ENCODE data around the gene ZNF292. TPM values are rescaled to one million over a fixed set of nuclear protein-coding genes. Genes with fewer than 3 reads are reported as not detected.
"Not testable (repeated sequence)": the region's sequence is repeated elsewhere in the genome, so short reads cannot be mapped to it uniquely, and the experiment has no call there.

The ZNF292 gene
- total and polyA plus RNA-seq, 2 donors (not counting 1 experiment from before 2014, with no cell fraction given): 10.1 to 84.1 TPM

GRCh38 chr6:87197547-87197946 is 42.2 kb downstream of the ZNF292 start:
- 80% methylated on average over 1 of the region's 3 CpGs for WGBS (ENCODE audit: insufficient coverage)
- no peak overlapping the region for H2AFZ ChIP-seq (ENCODE audit: insufficient read depth, low read depth, low read length, poor library complexity, severe bottlenecking)
- peaks cover 55% of the 10 kb centered on the region for H3K4me1 Mint-ChIP-seq
- H3K27me3 ChIP-seq (replicated peaks in 1 of 4; ENCODE audit: control extremely low read depth in 1 of 4, control insufficient read depth in 3 of 4, insufficient read depth in 4 of 4, low read length in 3 of 4): no peaks in the 10 kb centered on the region
- DNase-seq (no peak), ATAC-seq (ENCODE audit: low read depth) (no peak)
- no peaks in the 10 kb centered on the region for H3K9me3 ChIP-seq (ENCODE audit: control extremely low read depth in 1 of 3, control insufficient read depth in 2 of 3, insufficient read depth in 1 of 3, low read length in 2 of 3)
- ChIA-PET POLR2A (no interaction called here), CTCF (interaction anchor here (1.6 kb wide), 1 partner anchor 11 kb away, joined by 4 read pairs; no protein-coding TSS in a partner anchor)
- H3K4me1 ChIP-seq (ENCODE audit: control insufficient read depth in 2 of 2, insufficient read depth in 2 of 2, low read length in 2 of 2): peaks cover 0 to 3% of the 10 kb centered on the region in 2 donors
- no peak overlapping the region for H3K27ac ChIP-seq (ENCODE audit: low read length in 2 of 2)
- no peak overlapping the region for H3K4me3 Mint-ChIP-seq
- TF ChIP-seq EZH2 (IDR thresholded peaks at IDR 0.05; ENCODE audit: borderline replicate concordance, insufficient read depth, low read depth, low read length, poor library complexity, severe bottlenecking) (no peak), CTCF (IDR thresholded peaks at IDR 0.05) (no peak)
- no peak overlapping the region for H3K27ac Mint-ChIP-seq
- H3K9me3 Mint-ChIP-seq (ENCODE audit: insufficient read depth): no peaks in the 10 kb centered on the region
- intact Hi-C loops (cut with micrococcal nuclease): no loop called here
- H3K4me2 ChIP-seq (replicated peaks; ENCODE audit: low read depth, low read length, poor library complexity, severe bottlenecking): no peak overlapping the region
- no peak overlapping the region for H3K4me3 ChIP-seq (ENCODE audit: control extremely low read depth in 1 of 5, extremely low read depth in 1 of 5, insufficient read depth in 1 of 5, low read depth in 2 of 5, low read length in 4 of 5)
- no peaks in the 10 kb centered on the region for H3K27me3 Mint-ChIP-seq
- peaks cover 30% of the 10 kb centered on the region for H4K20me1 ChIP-seq (ENCODE audit: control insufficient read depth, insufficient read depth, low read length, poor library complexity, severe bottlenecking)
- H3K36me3 ChIP-seq (replicated peaks in 1 of 2; ENCODE audit: control extremely low read depth in 1 of 2, control insufficient read depth in 1 of 2, extremely low read depth in 1 of 2, insufficient read depth in 2 of 2, low read length in 1 of 2): no peaks in the 10 kb centered on the region
- no peak overlapping the region for H3K9ac ChIP-seq (ENCODE audit: low read length)
- H3K79me2 ChIP-seq (ENCODE audit: control insufficient read depth, insufficient read depth, low read length): peaks cover 92% of the 10 kb centered on the region

GRCh38 chr6:87198022-87198810 is 42.9 kb downstream of the ZNF292 start:
- H3K4me1 Mint-ChIP-seq: peaks cover 53% of the 10 kb centered on the region
- H3K27me3 Mint-ChIP-seq; ATAC-seq (ENCODE audit: low read depth); H3K27ac ChIP-seq (ENCODE audit: low read length in 2 of 2); POLR2A ChIA-PET; H3K4me3 Mint-ChIP-seq; H3K4me3 ChIP-seq (ENCODE audit: control extremely low read depth in 1 of 5, extremely low read depth in 1 of 5, insufficient read depth in 1 of 5, low read depth in 2 of 5, low read length in 4 of 5); H2AFZ ChIP-seq (ENCODE audit: insufficient read depth, low read depth, low read length, poor library complexity, severe bottlenecking); H3K27me3 ChIP-seq (replicated peaks in 1 of 4; ENCODE audit: control extremely low read depth in 1 of 4, control insufficient read depth in 3 of 4, insufficient read depth in 4 of 4, low read length in 3 of 4); intact Hi-C loops (cut with micrococcal nuclease); H3K36me3 ChIP-seq (replicated peaks in 1 of 2; ENCODE audit: control extremely low read depth in 1 of 2, control insufficient read depth in 1 of 2, extremely low read depth in 1 of 2, insufficient read depth in 2 of 2, low read length in 1 of 2); H3K4me2 ChIP-seq (replicated peaks; ENCODE audit: low read depth, low read length, poor library complexity, severe bottlenecking); H3K27ac Mint-ChIP-seq; H3K9me3 ChIP-seq (ENCODE audit: control extremely low read depth in 1 of 3, control insufficient read depth in 2 of 3, insufficient read depth in 1 of 3, low read length in 2 of 3); H3K4me1 ChIP-seq (ENCODE audit: control insufficient read depth in 2 of 2, insufficient read depth in 2 of 2, low read length in 2 of 2); DNase-seq; H3K9ac ChIP-seq (ENCODE audit: low read length); H3K9me3 Mint-ChIP-seq (ENCODE audit: insufficient read depth): not testable (repeated sequence)
- H3K79me2 ChIP-seq (ENCODE audit: control insufficient read depth, insufficient read depth, low read length): peaks cover 91% of the 10 kb centered on the region
- 100% methylated on average over 3 of the region's 15 CpGs for WGBS (ENCODE audit: insufficient coverage)
- peaks cover 30% of the 10 kb centered on the region for H4K20me1 ChIP-seq (ENCODE audit: control insufficient read depth, insufficient read depth, low read length, poor library complexity, severe bottlenecking)
- CTCF ChIA-PET: interaction anchor here (1.6 kb wide), 1 partner anchor 11 kb away, joined by 4 read pairs; no protein-coding TSS in a partner anchor

Data from B cell (primary cell).